Measurements from ENCODE around the gene MASP1. TPM values are rescaled to one million over a fixed set of nuclear protein-coding genes. Genes with fewer than 3 reads are reported as not detected.

MASP1 gene
- total RNA-seq, 4 donors from 2014 or later = 0.92 to 4.6 (median 1.2) TPM

- 21 to 46% methylated on average over 1 of the region's 1 CpG for WGBS, 2 donors
- intact Hi-C loops (cut with DNase I) = no loop called here
- peak overlapping the region in 3 of 4 donors; percentile 22 to 81 (median 35) for H3K27ac ChIP-seq
Measured at GRCh38 chr3:187210091-187210490, 81.4 kb downstream of the MASP1 start.

GRCh38 chr3:187209491-187209890 is 82.0 kb downstream of the MASP1 start:
- intact Hi-C loops (cut with DNase I) = no loop called here
- H3K9me3 ChIP-seq = peaks cover 0 to 11% (median 0%) of the 10 kb centered on the region in 3 donors
- peak overlapping the region; percentile 35 to 81 (median 72) for H3K27ac ChIP-seq
- DNase-seq = no peak
- H3K27me3 ChIP-seq = no peaks in the 10 kb centered on the region
- H3K4me3 ChIP-seq = no peak overlapping the region
- H3K4me1 ChIP-seq = peaks cover 0 to 78% (median 49%) of the 10 kb centered on the region in 3 donors
- no peaks in the 10 kb centered on the region for H3K36me3 ChIP-seq
- TF ChIP-seq CTCF (IDR thresholded peaks at IDR 0.05) = no peak

More at GRCh38 chr3:187210091-187210490, 81.4 kb downstream of the MASP1 start:
- H3K4me1 ChIP-seq = peaks cover 0 to 74% (median 46%) of the 10 kb centered on the region in 3 donors
- TF ChIP-seq CTCF (IDR thresholded peaks at IDR 0.05) (no peak), POLR2A (IDR thresholded peaks at IDR 0.05) (no peak)
- no peak overlapping the region for H3K4me3 ChIP-seq
- no peaks in the 10 kb centered on the region for H3K36me3 ChIP-seq
- peaks cover 0 to 11% (median 0%) of the 10 kb centered on the region in 3 donors for H3K9me3 ChIP-seq
- H3K27me3 ChIP-seq = no peaks in the 10 kb centered on the region
- no peak for DNase-seq

GRCh38 chr3:187208159-187208558 is 83.4 kb downstream of the MASP1 start:
- H3K27ac ChIP-seq = peak overlapping the region; percentile 68 to 81 (median 78)
- no peak for TF ChIP-seq CTCF (IDR thresholded peaks at IDR 0.05)
- no peak for TF ChIP-seq POLR2A (IDR thresholded peaks at IDR 0.05)
- H3K9me3 ChIP-seq = peaks cover 0 to 11% (median 0%) of the 10 kb centered on the region in 3 donors
- intact Hi-C loops (cut with DNase I) = no loop called here
- no peak overlapping the region for H3K4me3 ChIP-seq
- H3K36me3 ChIP-seq = no peaks in the 10 kb centered on the region
- WGBS, 2 donors = 18 to 38% methylated on average over 1 of the region's 1 CpG
- no peak for DNase-seq
- H3K27me3 ChIP-seq = no peaks in the 10 kb centered on the region
- peaks cover 0 to 78% (median 49%) of the 10 kb centered on the region in 3 donors for H3K4me1 ChIP-seq

DNA sequence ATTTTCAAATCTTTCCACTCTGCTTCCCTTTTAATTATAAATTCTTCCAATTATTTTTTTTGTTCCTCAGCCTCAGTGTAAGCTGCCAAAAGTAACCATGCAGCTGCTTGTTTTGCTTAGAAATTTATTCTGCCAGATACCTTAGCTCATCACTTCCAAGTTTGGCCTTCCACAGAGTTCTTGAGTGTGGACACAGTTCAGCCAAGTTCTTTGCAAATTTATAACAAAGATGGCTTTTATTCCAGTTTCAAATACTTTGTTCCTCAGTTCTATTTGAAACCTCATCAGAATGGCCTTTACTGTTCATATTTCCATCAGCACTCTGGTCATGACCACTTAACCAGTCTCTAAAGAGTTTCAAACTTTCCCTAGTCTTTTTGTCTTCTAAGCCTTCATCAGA is 83.9 kb downstream of the MASP1 start:
- TF ChIP-seq POLR2A (IDR thresholded peaks at IDR 0.05) (no peak), CTCF (IDR thresholded peaks at IDR 0.05) (no peak)

GRCh38 chr3:187207062-187207461 is 84.5 kb downstream of the MASP1 start:
- H3K27me3 ChIP-seq = no peaks in the 10 kb centered on the region
- intact Hi-C loops (cut with DNase I) = no loop called here
- 32 to 60% methylated on average over 1 to 2 of the region's 2 CpGs for WGBS, 2 donors
- no peaks in the 10 kb centered on the region for H3K36me3 ChIP-seq
- no peak overlapping the region for H3K4me3 ChIP-seq
- no peak for DNase-seq
- TF ChIP-seq POLR2A (IDR thresholded peaks at IDR 0.05) (no peak), CTCF (IDR thresholded peaks at IDR 0.05) (no peak)
- H3K9me3 ChIP-seq = peaks cover 0 to 11% (median 0%) of the 10 kb centered on the region in 3 donors
- peaks cover 0 to 69% (median 45%) of the 10 kb centered on the region in 3 donors for H3K4me1 ChIP-seq
- peak overlapping the region; percentile 36 to 81 (median 72) for H3K27ac ChIP-seq

More for the DNA sequence above, 83.9 kb downstream of the MASP1 start:
- no peaks in the 10 kb centered on the region for H3K27me3 ChIP-seq
- H3K36me3 ChIP-seq = no peaks in the 10 kb centered on the region
- no peak overlapping the region for H3K4me3 ChIP-seq
- no peak for DNase-seq
- intact Hi-C loops (cut with DNase I) = no loop called here
- H3K4me1 ChIP-seq = peaks cover 0 to 74% (median 49%) of the 10 kb centered on the region in 3 donors
- peak overlapping the region; percentile 36 to 81 (median 78) for H3K27ac ChIP-seq
- peaks cover 0 to 11% (median 0%) of the 10 kb centered on the region in 3 donors for H3K9me3 ChIP-seq
